Testis (tissue), 3 donors: ENCODE measurements around the gene MYMX. TPM values are rescaled to one million over a fixed set of nuclear protein-coding genes. Genes with fewer than 3 reads are reported as not detected.

ENCODE experiments used
- DNase-seq: peaks from one replicate; pipeline ENCODE4 v3.0.0-alpha.2; 2019
- H3K27ac ChIP-seq, 2 donors: fragments of 200-600 bp; sonication (generic); one replicate each; pipeline ENCODE4 v1.5.1; 2019
- H3K27me3 ChIP-seq: fragments of 200-600 bp; sonication (generic); one replicate; pipeline ENCODE4 v1.5.1; 2019
- H3K36me3 ChIP-seq: fragments of 200-600 bp; sonication (generic); one replicate; pipeline ENCODE4 v1.5.1; 2017; ENCODE audit warnings: low read depth; ENCODE audit errors: missing control alignments
- H3K4me1 ChIP-seq: fragments of 200-600 bp; sonication (generic); one replicate; pipeline ENCODE4 v1.5.1; 2019
- H3K4me3 ChIP-seq, 2 donors: fragments of 200-600 bp; sonication (generic); one replicate each; pipeline ENCODE4 v1.5.1; 2017 to 2019
- H3K9me3 ChIP-seq: fragments of 200-600 bp; sonication (generic); one replicate; pipeline ENCODE4 v1.5.1; 2017
- CTCF ChIP-seq, 3 experiments: fragments of 450-650 bp in 2 of 3; fragments of 200-600 bp in 1 of 3; sonication (generic) in 1 of 3; IDR thresholded peaks; one replicate each; pipeline ENCODE4 v1.5.1; 2016 to 2019; ENCODE audit warnings: antibody characterized with exemption in 3 of 3, mild to moderate bottlenecking in 2 of 3, moderate library complexity in 1 of 3
- POLR2A ChIP-seq: fragments of 450-650 bp; IDR thresholded peaks from one replicate; pipeline ENCODE4 v1.6.1; 2017; ENCODE audit warnings: antibody characterized with exemption, mild to moderate bottlenecking, moderate library complexity
- WGBS, 2 donors: methylation state at CpG; one replicate each; pipeline ENCODE4 v1.1.5; 2018; 5-methylcytosine and 5-hydroxymethylcytosine counted together
- intact Hi-C: fragments of 100-400 bp; cut with DNase I; formaldehyde crosslinking; loops from one replicate; pipeline ENCODE4 v1.15.1; 2023; ENCODE audit warnings: low total_unique reads
- polyA plus RNA-seq: library from polyadenylated mRNA; stranded (reverse); fragments of 350-450 nt; fragmentation: Illumina TruSeq; extraction: RNeasy Lipid Tissue Mini Kit (QIAGEN cat#74804); gene quantifications from one replicate; pipeline ENCODE4 v1.2.3, GENCODE V29; 2014; ENCODE audit warnings: low read depth, low replicate concordance; ENCODE audit not compliant: insufficient read depth
- total RNA-seq, 2 donors: library from RNA; depleted of rRNA; stranded (reverse); fragments of >200 nt; gene quantifications; one replicate each; pipeline ENCODE4 v1.2.3, GENCODE V29; 2016

MYMX gene
- total and polyA plus RNA-seq, 3 donors from 2014 or later = 0.73 to 0.87 TPM; not detected in 1

DNA sequence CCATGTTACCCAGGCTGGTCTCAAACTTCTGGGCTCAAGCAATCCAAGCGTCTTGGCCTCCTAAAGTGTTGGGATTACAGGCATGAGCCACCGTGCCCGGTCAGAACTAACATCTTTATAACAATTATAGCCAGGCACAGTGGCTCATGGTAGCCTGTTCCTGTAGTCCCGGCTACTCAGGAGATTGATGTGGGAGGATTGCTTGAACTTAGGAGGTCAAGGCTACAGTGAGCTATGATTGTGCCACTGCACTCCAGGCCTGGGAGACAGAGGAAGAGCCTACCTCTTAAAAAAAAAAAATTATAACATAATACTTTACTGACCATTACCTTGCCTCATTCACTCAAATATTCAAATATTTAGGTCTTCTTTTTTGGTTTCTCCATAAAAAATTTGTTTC is 16.8 kb upstream of the MYMX start:
- TF ChIP-seq POLR2A = no peak
- no peak for TF ChIP-seq CTCF (IDR thresholded peaks at IDR 0.05)
- 65 to 79% methylated on average over 4 of the region's 4 CpGs for WGBS, 2 donors
- intact Hi-C loops = no loop called here
- Histone ChIP-seq H3K4me1 (peaks cover 11% of the 10 kb centered on the region), H3K27me3 (no peaks in the 10 kb centered on the region), H3K27ac (no peak overlapping the region), H3K4me3 (no peak overlapping the region), H3K36me3 (no peaks in the 10 kb centered on the region), H3K9me3 (no peaks in the 10 kb centered on the region)
- DNase-seq = no peak

- Histone ChIP-seq H3K4me1 (peaks cover 11% of the 10 kb centered on the region), H3K27ac (no peak overlapping the region), H3K36me3 (no peaks in the 10 kb centered on the region), H3K4me3 (no peak overlapping the region), H3K9me3 (no peaks in the 10 kb centered on the region), H3K27me3 (no peaks in the 10 kb centered on the region)
- DNase-seq = no peak
- TF ChIP-seq CTCF (IDR thresholded peaks at IDR 0.05) (no peak), POLR2A (no peak)
- 70 to 100% methylated on average over 2 to 3 of the region's 3 CpGs for WGBS, 2 donors
- intact Hi-C loops = no loop called here
Observed at GRCh38 chr6:44201200-44201599, 15.5 kb upstream of the MYMX start.

DNA sequence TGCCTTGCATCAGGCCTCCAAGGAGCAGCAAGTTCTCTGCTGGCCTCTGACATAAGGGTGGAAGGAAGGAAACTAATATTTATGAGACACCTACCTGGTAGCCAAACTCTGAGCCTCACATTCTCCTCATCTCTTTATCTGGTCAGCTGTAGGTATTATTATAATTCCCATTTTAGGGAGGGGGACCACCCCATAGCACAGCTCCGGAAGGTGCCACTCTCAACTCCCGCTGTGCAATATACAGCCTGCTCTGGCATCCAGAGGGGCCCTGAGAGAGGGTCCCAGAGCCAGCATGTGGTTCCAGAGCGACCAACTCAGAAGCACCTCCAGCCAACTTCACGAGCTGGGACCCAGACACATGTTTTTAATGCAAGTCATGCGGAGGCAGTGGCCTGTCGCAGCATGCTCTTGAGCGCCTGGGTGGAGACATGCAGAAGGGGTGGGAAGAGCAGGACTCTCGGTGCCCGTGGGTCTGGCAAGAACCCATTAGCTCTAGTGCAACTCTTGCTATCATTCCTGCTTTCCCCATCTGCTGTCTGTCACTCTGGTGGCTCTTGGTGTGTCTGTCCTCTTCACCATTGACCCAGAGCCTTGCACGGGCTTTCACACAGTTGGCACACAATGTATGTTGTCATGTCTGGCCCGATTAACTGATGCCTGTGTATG is 15.0 kb upstream of the MYMX start:
- intact Hi-C loops = no loop called here

DNA sequence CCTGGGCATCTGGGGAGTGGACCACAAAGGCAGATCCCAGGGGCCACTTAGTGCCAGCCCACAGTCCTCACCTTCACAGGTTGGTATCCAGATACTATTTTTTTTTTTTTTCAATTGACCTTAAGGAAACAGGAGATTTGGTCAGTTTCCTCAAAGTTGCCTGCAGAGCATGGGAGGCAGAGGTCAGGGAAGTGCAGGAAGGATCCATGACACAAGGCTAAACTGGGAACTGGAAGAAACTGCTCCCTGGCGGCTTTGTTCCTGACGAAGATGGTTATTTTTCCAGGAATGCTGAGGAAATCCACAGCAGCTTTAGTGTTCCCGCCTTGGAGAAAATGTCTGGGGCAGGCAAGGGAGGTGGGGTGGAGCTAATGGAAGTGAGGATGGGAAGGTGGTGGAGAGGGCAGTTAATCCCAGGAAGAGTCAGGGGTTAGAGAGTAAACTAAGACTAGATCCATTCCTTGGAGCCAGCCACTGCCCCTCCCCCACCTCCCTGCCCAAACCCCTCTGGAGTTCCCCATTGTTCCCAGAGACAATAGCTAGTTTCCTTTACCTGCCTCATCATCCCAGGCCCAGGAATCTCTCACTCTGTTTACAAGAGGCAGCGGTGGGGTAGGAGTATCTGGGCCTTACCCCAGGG is 14.3 kb upstream of the MYMX start:
- H3K9me3 ChIP-seq = no peaks in the 10 kb centered on the region
- no peak for TF ChIP-seq POLR2A
- TF ChIP-seq CTCF (IDR thresholded peaks at IDR 0.05) = no peak
- H3K4me1 ChIP-seq = peaks cover 11% of the 10 kb centered on the region
- 58 to 69% methylated on average over 4 of the region's 4 CpGs for WGBS, 2 donors
- no peaks in the 10 kb centered on the region for H3K27me3 ChIP-seq
- H3K27ac ChIP-seq = peak overlapping the region in 1 of 2 donors; percentile 60
- no peak overlapping the region for H3K4me3 ChIP-seq
- no peaks in the 10 kb centered on the region for H3K36me3 ChIP-seq
- no peak for DNase-seq
- intact Hi-C loops = no loop called here

More for the DNA sequence above, 15.0 kb upstream of the MYMX start:
- no peak overlapping the region for H3K27ac ChIP-seq
- DNase-seq = no peak
- H3K9me3 ChIP-seq = no peaks in the 10 kb centered on the region
- no peaks in the 10 kb centered on the region for H3K36me3 ChIP-seq
- TF ChIP-seq CTCF (IDR thresholded peaks at IDR 0.05) = no peak
- no peak for TF ChIP-seq POLR2A
- H3K4me1 ChIP-seq = peaks cover 11% of the 10 kb centered on the region
- no peak overlapping the region for H3K4me3 ChIP-seq
- WGBS, 2 donors = 83 to 89% methylated on average over 5 to 11 of the region's 11 CpGs
- H3K27me3 ChIP-seq = no peaks in the 10 kb centered on the region
